GM19463 (cell line): ENCODE data around the gene CTF1.

Experiments used
- ATAC-seq: cut with Tn5 transposase; IDR thresholded peaks from one replicate; pipeline ENCODE4 v1.9.1; 2021; ENCODE audit warnings: mild to moderate bottlenecking, moderate library complexity; ENCODE audit not compliant: unreplicated experiment

CTF1 gene

GRCh38 chr16:30951193-30951592 lies 54.8 kb downstream of the CTF1 start:
- no peak for ATAC-seq

GRCh38 chr16:30951750-30952149 lies 55.3 kb downstream of the CTF1 start:
- ATAC-seq, result no peak

GRCh38 chr16:30953111-30953510 lies 56.7 kb downstream of the CTF1 start:
- no peak for ATAC-seq
